HG02763 (cell line): ENCODE results near the gene LEFTY1.
"Not testable (repeated sequence)": the region's sequence is repeated elsewhere in the genome, so short reads cannot be mapped to it uniquely, and the experiment has no call there.

ENCODE experiments used
- ATAC-seq: cut with Tn5 transposase; IDR thresholded peaks from one replicate; pipeline ENCODE4 v1.9.1; 2021; ENCODE audit warnings: mild to moderate bottlenecking, moderate library complexity; ENCODE audit not compliant: unreplicated experiment

LEFTY1 gene, protein sequence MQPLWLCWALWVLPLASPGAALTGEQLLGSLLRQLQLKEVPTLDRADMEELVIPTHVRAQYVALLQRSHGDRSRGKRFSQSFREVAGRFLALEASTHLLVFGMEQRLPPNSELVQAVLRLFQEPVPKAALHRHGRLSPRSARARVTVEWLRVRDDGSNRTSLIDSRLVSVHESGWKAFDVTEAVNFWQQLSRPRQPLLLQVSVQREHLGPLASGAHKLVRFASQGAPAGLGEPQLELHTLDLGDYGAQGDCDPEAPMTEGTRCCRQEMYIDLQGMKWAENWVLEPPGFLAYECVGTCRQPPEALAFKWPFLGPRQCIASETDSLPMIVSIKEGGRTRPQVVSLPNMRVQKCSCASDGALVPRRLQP

DNA sequence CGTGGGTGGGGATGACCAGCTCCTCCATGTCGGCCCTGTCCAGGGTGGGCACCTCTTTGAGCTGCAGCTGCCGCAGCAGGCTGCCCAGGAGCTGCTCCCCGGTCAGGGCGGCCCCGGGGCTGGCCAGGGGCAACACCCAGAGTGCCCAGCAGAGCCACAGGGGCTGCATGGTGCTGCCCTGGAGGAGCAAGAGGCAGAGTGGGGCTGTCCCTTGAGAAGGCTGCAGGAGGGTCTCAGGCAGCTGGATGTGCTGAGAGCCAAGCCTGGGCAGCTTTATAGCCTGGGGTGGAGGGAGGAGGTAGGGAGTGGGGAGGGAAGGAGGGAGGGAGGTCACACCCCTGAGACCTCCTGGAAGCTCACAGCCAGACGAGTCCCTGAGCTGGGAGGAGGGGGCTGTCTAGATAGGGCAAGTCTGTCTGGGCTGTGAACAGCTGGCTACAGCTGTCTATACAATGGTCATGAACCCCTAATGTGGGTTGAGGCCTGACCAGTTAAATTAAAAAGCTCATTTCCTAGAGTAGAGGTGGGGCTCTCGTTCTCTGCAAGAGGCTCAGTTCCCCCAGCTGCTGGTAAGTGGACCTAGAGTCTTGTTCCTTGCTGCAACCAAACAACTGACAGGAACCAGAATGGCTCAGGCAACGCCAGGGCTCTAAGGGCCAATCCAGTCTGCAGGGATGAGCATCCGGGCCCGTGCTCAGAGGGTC, at the start of gene LEFTY1:
TSS of gene LEFTY1 (minus strand) at position 249 of the 704 bp plus-strand sequence. CDS start at position 169, 80 bp downstream.
- ATAC-seq: no peak

DNA sequence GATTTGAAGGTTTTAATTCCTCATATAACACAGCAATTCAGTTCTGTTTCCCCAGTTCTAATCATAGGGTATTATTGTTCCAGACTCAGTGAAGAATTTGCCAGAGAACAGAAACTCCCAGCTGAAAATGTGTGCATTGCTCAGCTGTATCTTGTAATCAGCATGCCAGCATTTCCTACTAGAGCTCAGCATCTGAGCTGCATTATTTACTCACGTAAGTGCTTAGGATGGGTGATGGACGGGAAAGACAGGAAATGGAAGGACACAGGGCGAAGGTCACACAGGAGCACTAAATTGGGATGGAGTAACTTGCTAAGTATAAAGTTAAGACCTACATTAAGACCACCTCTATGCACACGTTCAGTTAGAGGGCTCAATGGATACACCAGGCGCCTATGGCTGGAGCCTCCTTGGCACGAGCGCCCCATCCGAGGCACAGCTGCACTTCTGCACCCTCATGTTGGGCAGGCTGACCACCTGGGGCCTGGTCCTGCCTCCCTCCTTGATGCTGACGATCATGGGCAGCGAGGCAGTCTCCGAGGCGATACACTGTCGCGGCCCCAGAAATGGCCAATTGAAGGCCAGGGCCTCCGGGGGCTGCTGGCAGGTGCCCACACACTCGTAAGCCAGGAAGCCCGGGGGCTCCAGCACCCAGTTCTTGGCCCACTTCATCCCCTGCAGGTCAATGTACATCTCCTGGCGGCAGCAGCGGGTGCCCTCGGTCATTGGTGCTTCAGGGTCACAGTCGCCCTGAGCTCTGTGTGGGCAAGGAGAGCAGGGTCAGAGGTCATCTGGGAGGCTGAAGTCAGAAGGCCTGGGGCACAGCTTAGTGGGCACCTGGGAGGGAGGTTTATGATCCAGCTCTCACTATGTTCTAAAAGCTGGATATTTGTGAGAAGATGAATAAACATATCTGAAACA, 48.4 kb upstream of the LEFTY1 start:
- no peak for ATAC-seq

DNA sequence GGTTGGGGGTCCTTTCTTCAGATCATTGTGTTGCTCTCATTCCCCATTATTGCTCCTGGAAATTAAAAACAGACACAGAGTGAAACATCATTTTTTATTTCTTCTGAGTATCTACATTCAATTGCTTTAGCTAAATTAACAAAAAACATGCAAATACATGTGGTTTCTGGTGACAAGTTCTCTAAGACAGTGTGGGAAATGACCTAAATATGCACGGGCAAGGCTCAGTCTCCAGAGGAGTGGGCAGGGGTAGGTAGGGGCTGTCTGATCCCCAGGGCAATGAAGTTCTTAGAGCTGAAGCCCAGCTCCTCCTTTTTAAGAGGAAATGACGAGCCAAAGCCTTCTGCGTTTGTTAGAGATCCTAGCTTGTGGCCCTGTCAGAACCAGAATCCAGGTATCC, 47.6 kb upstream of the LEFTY1 start:
- ATAC-seq: no peak

DNA sequence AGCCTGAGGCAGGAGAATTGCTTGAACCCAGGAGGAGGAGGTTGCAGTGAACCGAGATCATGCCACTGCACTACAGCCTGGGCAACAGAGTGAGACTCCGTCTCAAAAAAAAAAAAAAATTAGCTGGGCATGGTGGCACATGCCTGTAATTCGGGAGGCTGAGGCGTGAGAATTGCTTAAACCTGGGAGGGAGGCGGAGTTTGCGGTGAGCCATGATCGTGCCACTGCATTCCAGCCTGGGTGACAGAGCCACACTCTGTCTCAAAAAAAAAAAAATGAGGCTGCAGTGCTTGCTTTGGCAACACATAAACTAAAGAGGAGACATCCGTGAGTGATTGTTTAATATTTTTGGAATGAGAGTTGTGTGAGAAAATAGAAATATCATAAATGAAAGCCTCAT, 47.1 kb upstream of the LEFTY1 start:
- not testable (repeated sequence) for ATAC-seq

DNA sequence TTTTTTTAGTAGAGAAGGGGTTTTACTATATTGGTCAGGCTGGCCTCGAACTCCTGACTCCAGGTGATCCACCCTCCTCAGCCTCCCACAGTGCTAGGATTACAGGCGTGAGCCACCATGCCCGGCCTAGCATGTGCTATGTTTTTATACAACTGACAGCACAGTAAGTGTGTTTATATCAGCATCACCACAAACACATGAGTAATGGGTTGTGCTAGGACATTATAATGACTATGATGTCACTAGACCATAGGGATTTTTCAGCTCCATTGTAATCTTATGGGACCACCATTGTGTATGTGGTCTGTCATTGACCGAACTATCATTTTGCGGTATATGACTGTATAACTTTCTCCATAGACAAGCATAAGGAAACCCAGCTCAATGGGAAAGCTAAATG, 45.8 kb upstream of the LEFTY1 start:
- ATAC-seq: no peak

DNA sequence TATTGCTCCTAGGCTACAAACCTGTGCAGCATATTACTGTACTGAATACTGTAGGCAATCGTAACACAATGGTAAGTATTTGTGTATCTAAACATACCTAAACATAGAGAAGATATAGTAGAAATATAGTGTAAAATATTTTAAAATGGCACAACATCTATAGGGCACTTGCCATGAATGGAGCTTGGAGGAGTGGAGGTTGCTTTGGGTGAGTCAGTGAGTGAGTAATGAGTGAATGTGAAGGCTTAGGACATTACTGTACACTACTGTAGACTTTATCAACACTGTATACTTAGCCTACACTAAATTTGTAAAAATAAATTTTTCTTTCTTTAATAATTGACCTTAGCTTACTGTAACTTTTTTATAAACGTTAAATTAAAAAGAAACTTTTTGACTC, 44.1 kb upstream of the LEFTY1 start:
- ATAC-seq: no peak

DNA sequence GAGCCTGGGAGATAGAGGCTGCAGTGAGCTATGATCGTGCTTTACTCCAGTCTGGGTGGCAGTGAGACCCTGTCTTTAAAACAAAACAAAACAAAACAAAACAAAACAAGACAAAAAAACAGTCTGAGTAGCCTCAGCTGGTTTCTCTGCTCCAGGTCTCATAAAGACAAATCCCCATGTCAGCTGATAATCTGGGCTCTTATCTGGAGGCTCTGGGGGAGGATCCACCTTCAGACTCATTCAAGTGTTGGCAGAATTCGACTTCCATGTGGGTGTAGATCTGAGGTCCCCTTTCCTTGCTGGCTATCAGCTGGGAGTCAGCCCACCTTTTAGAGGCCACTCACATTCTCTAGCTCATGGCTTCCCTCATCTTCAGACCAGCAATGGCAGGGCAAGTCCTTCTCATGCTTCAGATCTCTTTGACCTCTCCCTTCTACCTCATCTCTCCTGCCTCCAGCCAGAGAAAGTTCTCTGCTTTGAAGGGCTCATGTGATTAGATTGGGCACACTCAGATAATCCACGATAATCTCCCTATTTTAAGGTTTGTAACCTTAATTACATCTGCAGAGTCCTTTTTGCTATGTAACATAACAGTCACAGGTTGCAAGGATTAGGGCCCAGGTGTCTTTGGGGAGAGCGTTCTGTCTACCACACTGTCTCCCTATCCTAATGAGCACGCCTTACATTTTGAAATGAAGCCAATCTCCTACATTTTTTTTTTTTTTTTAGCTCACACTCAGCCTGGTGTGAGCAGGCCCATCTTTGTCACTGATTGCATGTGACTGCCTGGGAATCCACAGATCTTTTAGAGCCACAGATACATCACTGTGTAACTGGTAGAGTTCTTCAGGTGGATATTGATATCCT, 42.6 kb upstream of the LEFTY1 start:
- ATAC-seq: no peak

DNA sequence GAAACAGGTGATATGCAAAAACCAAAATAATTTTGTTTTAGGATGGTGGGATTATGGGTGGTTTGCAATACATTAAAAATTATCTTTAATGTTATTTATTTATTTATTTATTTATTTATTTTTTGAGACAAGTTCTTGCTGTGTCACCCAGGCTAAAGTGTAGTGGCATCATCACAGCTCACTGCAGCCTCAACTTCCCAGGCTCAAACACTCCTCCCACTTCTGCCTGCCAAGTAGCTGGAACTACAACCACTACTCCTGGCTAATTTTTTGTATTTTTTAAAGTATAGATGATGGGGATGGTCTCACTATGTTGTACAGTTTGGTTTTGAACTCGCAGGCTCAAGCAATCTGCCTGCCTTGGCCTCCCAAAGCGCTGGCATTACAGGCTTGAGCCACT, 41.6 kb upstream of the LEFTY1 start:
- no peak for ATAC-seq

DNA sequence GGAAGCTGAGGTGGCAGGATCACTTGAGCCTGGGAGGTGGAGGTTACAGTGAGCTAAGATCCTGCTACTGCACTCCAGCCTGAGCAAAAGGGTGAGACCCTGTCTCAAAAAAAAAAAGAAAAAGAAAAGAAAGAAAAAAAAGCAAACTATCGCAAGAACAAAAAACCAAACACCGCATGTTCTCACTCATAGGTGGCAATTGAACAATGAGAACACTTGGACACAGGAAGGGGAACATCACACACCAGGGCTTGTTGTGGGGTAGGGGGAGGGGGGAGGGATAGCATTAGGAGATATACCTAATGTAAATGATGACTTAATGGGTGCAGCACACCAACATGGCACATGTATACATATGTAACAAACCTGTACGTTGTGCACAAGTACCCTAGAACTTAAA, 40.5 kb upstream of the LEFTY1 start:
- not testable (repeated sequence) for ATAC-seq

DNA sequence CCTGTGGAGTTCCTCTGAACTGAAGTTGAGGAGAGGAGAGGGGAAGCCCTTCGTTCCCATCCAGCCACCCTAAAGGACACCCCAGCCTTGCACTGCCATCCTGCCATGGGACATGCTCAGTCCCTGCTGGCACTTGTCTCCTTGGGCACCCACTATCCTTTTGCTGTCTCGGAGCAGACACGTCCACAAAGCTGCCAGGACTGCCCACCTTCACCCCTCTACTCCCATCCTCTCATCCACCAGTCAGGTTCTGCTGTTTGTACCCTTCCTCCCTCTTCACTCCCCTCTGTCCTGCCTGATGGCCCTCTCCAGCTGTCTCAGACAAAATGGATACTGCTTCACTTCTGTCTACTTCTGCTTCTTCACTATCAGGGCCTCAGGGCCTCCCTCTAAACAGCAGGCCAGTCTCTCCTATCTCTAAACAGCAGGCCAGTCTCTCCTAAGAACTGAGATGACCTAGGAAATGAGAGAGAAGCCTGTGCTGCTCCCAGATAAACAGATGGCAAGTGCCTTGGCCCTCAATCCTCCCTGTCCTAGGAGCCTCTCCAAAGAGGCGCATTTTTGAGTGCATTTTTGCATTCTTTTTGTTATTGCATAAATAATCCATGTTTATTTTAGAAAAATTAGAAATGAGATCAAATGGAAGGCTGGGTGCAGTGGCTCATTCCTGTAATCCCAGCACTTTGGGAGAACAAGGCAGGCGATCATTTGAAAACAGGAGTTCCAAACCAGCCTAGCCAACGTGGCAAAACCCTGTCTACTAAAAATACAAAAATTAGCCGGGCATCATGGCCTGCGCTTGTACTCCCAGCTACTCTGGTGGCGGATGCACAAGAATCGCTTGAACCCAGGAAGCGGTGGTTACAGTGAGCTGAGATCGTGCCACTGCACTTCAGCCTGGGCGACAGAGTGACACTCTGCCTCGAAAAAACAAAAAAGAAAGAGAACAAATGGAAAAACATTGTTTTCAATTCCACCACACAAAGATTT, 39.5 kb upstream of the LEFTY1 start:
- no peak for ATAC-seq

DNA sequence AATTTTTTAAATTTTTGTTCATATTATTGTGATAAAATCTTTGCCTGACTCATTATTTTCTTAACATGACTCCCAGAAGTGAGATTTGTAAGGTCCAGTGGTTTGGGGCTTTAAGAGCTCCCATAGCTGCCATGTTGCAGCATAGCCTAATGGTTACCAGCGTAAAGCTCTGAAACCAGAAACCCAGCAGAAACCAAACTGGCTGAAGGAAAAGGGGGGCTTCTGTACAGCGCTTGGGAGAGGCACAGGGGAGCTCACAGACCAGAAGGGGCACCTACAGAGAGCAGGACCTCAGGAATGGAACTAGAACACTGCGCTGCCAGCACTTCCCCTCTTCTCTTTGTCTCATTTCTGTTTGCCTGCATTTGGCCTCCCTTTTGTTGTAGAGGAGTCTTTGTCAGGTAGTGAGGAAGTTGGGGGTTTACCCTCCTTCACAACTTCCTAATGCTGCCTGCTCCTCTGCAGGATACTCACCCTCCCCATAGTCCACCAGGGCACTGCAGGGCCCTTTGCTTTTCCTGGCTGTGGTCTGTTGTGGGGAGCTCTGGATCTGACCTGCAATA, 37.7 kb upstream of the LEFTY1 start:
- ATAC-seq: no peak

DNA sequence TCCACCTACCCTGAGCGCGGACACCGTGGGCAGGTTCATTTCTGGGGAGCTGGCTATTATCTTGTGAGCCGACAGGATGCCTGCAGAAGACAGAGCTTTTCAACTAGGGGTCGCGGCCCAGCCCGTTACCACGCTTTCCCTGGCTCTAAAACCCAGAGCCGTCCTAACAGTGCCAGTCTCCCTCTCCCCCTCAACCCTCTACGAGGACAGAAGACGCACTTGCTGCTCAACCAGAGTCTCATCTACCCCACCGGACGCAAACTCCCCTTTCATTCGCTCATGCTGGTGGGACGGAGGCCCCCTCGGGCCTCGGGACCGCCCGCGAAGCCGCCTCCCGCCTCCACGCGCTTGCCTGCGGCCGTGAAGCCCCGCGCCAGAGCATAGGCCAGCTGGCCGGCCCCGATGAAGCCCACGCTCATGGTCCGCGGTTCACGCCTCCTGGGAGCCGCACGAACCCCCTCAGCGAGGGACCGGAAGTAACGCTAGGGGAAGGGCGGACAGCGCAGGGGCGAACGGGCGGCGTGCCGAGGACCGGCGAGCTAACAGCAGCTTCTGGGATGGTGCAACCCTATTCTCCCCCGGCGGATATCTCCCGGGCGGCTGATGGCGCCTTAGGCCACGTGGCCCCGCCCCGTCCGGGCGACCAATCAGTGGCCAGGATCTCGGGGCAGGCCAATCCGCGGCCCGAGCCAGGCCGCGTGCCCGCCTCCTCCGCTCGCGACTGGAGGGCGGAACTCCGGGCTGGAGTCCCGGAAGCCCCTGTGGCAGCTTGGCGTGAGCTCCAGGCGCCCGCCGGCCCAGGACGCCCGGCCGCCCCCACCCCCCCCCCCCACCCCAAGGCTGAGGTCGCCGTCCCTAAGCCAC, 35.0 kb upstream of the LEFTY1 start, which contains the start of gene PYCR2:
TSS of gene PYCR2 (minus strand) at position 559 of the 864 bp plus-strand sequence. CDS start at position 419, 140 bp downstream.
- ATAC-seq: peak; percentile 98

DNA sequence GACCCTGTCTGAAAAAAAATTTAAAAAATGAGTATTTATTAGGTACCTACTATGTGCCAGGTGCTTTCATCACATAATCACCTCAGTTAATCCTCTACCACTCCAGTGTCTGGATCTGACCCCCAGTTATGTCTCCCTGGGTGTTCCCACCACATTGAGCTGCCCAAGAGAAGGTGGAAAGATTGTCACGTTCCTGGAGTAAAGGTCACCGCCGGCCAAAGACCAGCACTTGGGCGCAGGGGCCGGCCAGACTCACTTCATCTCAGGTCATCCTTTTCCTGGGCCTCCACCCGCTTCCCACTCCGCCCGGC, 34.4 kb upstream of the LEFTY1 start:
- ATAC-seq: no peak

DNA sequence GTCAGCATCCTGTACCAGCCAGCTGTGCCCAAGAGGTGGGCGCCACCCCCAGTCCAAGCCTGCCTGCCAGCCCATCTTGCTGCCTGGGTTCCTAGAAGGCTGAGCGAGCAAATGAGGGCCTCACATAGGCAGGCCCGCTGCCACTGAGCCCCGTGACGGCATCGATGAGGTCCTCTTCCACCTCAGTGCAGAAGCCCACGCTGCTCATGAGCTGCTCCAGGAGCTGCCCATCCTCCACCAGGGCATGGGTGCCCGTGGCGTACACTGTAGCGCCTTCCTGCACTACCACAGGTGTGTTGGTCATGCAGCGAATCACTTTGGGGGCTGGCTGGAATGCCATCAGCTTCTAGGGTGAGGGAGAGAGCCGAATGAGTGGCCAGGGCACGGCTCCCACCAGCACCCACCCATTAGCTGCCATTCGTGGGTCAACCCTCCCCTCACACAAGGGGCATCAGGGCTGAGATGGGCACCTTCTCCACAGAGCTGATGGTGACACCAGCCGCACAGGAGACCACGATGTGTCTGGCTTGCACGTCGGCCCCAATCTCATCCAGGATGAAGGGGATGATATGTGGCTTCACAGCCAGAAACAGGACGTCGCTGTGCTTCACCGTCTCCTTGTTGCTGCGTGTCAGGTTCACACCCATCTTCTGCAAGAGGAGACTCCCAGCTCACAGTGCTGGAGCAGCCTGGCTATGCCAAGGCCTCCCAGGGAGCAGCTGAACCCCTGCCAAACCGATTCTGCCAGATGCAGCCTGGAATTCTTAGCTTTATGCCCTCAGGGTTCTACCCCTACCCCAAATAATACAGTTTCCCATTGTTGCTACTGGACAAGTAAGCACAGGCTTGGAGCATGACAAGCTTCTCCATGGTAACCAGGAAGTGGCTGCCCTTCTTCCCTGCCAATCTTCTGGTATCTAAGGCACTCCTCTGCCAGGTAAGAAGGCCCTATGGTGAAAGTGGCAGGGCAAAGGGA, 33.1 kb upstream of the LEFTY1 start:
- no peak for ATAC-seq

DNA sequence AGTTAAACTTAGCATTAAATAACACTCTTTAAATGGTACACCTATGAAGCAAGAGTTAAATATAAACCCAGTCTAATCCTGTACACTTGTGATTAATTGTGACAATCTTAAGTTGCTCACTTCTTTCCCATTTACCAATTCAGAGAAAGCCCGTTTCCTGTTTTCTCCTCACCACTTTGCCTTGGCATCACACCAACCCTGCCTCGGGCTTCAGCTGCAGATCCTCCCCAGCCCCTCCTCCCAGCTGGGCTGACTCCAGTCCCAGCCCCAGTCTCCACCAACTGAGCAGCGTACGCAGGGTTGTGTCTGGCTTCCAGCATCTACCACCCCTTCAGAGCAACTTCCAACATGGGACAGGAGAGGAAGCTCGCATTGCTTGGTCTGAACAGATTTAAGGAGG, 31.0 kb upstream of the LEFTY1 start:
- no peak for ATAC-seq

DNA sequence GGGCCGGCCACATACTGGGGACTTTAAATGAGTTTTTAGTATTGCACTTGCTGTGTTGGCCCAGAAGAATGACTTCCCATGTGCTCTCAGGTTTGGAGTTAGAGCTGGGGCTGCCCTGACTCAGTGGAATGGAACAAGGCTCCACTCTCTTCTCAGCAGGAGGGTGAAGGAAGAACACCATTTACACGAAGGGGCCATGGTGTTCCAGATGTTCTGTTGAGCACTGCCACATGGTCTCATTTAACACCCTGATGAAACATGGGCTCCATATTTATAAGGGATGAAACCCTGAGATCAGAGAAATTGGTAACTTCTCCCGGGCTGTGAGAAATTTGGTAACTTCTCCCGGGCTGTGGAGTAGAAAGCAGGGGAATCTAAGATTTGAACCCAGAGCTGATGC, 29.3 kb upstream of the LEFTY1 start:
- ATAC-seq: no peak

DNA sequence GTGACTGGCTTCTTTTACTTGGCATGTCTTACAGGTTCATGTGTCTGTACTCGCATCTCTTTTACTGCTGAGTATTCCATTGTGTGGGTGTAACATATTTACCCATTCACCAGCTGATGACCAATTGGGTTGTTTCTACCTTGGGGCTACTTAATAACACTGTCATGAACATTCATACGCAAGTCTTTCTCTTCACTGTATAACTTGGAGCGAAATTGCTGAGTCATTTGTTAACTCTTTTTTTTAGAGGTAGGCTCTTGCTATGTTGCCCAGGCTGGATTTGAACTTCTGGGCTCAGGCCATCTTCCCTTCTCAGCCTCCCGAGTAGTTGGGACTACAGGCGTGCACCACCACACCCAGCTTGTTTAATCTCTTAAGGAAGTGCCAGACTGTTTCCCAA, 28.6 kb upstream of the LEFTY1 start:
- ATAC-seq: no peak
